NOMO-1 treated with DMSO at 0.1 percent for 48 hours (cell line): Measurements from ENCODE around the gene SPON1.
A peak's percentile ranks its signal among the peaks of the same experiment; 100 is the strongest.
"Not testable (repeated sequence)": the region's sequence is repeated elsewhere in the genome, so short reads cannot be mapped to it uniquely, and the experiment has no call there.

Experiments used
- DNase-seq: peaks from one replicate; lab custom pipeline; 2025; ENCODE audit not compliant: unreplicated experiment; lab: John Stamatoyannopoulos, UW

The SPON1 gene

DNA sequence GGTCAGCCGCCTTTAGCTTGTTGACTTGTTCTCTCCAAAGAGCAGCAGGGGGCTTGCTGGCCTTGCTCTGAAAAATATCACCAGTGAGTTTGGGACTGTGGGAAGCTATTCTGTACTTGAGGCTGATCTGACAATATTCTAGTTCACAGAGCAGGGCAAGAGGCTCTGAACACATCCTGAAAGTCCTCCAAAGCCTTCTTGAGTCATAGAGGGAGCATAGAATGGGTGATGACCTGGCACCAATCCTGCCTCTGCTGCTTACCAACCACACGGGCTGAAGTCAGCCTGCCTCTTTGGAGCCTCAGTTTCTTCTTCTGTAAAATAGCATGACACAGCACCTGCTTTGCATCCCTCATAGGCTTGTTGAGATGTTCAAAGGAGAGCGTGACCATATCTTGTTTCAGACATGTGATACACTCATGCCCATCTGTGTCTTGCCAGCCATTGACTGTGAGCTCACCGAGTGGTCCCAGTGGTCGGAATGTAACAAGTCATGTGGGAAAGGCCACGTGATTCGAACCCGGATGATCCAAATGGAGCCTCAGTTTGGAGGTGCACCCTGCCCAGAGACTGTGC lies 299.8 kb downstream of the SPON1 start:
- no peak for DNase-seq

DNA sequence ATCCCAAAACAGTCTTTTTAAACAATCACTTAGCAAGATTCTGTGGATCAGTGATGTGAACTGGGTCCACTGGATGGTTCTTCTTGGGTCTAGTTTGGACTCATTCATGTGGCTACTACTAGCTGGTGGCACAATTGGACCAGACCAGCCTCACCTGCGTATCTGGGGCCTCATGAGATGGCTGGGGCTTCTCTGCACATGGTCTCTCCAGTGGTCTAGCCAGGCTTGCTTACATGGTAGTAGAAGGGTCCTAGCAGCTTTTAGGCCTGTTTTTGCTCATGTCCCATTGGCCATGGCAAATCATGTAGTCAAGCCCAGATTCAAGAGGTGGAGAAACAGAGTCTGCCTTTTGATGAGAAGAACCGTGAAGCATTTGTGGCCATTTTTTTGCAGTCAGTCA lies 302.4 kb downstream of the SPON1 start:
- no peak for DNase-seq

DNA sequence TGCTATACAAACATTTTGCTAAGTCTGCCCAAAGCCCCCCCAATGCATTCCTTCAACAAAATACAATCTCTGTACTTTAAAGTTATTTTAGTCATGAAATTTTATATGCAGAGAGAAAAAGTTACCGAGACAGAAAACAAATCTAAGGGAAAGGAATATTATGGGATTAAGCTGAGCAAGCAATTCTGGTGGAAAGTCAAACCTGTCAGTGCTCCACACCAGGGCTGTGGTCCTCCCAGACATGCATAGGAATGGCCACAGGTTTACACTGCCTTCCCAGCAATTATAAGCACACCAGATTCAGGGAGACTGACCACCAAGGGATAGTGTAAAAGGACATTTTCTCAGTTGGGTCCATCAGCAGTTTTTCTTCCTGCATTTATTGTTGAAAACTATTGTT lies 304.1 kb downstream of the SPON1 start:
- DNase-seq, result no peak

DNA sequence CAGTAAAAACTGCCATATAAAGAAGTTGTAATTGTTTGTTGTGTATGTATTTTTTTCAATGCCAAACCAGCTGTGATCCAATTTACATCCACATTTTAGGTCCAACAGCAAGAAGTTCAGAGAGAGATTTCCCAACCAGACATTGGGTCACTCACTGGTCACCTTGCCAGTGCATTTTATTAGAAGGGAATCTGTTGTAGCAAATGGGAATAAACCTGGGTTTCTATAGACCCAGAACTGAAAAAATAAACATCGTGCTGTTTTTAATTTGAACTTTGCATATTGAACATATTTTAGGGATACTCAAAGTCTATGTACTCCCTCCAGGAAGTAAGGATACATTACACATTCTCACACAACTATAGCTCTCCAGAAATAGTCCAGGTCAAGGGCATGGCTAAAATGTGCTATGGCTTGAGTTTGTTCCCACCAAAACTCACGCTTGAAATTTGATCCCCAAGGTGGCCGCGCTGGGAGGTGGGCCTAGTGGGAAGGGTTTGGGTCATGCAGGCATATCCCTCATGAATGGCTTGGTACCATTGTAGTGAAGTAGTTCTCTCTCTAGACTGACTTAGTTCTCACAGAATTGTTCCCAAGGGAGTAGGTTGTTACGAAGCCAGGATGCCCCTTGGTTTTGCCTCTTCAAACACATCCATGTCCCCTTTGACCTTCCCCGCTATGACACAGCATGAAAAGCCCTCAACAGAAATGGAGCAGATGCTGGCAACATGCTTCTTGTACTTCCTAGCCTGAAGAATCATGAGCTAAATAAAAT lies 305.5 kb downstream of the SPON1 start:
- DNase-seq, result no peak

DNA sequence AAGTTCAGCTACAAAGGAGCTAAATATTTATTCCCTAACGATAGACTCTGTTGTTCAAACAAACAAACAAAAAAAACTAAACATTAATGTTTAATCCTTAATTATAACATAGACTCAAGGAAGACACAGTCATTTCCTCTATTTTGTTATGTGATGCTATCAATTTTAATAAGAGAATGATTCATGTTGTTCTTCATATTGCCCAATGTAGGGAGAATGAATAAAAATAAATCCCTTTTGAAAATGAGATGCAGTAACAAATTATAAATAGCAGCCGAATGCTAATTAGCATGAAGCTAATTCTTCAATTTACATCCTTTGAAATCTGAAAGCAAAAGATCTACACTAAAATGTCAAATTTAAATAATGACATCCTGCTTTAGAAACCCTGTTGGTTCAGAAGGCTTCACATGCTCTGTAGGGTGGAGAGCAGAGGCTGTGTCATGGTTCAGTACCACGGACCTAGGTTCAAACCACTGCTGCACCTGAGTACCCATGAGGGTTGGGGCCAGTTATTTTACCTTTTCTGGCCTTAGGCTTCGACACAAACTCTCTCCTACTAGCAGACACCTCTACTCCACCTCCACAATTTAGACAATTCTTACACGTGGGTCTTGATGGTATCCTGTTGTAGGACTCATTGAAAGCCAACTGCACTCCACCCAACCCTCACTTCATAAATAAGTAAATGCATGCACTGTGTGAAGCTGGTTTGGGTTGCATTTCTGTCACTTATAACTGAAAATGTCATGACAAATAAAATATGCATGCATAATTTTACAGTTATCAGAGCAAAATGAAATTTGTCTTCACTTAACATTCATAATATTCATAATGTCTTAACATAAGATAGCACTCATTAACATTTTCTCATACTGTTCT lies 307.4 kb downstream of the SPON1 start:
- peak; percentile 50 for DNase-seq

DNA sequence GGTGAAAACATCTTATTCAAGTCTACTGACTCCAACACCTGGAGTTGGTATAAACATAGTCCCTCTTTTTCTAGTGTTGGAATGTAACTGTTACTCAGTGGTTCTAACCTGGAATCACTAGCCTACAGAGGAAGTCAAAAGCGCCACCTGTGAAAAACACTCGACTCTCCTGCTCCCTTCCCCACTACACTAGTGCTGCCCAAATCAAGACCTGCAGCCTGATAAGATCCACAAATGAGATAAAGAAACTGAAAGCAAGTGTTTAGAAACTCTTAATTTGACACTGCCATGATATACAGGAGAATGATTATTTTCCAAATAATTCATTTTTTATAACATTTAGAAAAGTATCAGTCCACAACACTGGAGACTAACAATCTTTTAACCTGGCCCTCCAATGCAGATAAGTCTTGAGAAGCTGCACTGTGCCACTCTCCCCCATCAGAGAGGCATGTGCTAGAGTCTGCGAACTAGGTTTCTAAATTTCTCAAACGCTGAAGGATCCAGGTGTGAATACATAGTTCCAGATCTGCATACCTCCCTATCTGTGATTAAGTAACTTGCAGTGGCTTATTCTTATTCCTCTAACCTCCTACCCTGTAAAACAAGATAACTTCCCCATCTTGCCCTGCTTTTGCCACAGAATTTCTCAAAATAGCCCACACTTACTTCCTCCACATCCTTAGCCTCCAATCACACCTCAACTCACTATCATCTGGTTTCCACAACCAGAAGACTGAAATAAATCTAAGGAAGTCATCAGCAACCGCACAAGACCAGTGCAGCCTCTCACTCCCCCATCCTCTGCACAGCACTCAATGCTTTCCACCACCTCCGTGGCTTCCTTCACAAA lies 308.4 kb downstream of the SPON1 start:
- DNase-seq, result peak; percentile 99

DNA sequence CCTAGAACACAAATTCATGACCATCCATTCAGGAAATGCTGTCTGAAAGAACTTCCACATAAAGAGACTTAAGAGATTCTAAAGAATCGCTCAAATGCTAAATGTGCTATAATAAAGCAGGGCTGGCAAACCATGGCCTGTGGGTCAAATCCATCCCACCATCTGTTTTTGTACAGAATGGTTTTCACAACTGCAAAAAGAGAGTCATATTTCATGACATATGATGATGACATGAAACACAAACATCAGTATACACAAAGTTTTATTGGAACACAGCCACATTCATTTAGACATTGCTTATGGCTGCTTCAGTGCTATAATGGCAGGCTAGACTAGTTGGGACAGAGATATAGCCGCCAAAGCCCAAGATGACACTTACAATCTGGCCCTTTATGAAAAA lies 311.4 kb downstream of the SPON1 start:
- no peak for DNase-seq

DNA sequence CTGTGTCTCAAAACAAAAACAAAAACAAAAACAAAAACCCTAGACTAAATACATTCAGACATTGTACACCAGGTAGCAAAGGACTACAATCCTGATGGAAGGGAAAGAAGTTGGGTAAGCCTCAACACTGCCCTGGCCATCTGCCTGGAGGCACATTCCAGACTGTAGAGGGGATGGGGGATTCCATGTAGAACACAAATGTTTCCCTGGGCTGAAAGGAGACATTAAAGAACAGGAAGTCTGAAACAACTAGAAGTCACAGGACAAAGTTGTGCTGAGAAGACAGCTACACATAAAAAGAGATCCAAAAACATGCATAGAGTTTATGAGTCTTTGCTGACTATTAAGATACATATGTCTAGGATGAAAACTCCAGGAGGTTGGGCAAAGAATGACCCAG lies 312.6 kb downstream of the SPON1 start:
- no peak for DNase-seq

DNA sequence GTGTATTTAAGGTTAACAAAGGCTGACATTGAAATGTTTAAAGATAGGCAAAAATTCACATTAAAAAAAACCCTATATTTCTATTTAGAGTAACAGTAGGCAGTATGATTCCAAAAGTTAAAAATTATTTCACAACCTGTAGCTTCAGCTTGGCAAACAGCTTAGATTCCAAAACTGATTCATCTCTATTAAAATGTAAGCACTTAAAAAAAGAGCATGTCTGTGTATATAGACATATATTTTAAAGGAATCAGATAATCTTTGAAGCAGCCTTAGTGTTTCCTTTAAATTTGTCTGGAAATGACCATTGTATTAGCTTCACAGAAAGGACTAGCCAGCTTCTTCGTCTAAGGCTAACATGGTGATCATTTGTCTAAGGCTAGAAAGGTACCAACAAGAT lies 316.3 kb downstream of the SPON1 start:
- DNase-seq, result not testable (repeated sequence)

DNA sequence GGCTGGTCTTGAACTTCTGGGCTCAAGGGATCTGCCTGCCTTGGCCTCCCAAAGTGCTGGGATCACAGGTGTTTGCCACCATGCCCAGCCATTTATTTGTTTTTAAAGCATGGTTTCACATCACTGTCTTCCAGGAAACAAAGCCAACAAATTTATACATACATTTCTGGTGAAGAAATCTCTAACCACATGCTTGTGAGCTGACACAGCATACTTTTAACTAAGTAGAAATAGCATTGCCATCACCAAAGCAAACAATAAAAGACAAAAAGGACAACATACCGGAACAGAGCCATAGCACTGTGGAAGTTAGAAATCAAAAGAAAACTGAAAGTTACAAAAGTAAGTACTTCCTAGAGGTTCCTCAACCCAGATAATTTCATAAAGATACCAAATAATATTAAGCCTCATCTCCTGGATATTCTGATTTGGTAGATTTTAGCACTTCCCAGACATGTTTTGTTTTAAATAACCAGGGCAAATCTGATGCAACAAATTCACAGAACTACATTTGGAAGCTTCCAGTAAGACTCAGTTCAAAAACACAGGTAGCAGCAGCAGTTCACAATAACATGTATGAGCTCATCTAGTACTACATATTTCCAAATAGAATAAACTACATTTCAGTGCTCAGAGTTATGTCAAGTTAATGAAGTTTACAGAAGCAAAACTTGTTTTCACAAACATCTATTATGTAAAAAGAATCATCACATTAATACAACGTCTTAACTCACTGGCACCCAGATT lies 325.8 kb downstream of the SPON1 start:
- DNase-seq, result peak; percentile 13

DNA sequence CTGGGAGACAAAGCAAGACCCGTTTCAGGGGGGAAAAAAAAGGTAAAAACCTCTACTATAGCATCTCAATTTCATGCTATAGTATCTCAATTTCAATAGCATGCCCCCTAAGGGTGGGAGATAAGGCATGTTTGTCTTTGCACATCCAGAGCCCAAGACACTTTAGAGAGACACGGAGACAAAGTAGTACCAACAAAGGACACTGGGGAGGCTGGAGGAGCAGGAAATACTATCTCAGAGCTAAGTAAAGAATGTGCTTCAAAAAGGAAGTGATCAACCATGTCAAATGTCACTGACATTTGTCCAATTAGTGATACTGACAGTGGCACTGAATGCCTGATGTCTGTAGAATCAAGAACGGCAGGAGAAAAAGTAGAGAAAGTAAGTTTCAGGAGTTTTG lies 327.9 kb downstream of the SPON1 start:
- DNase-seq, result no peak

DNA sequence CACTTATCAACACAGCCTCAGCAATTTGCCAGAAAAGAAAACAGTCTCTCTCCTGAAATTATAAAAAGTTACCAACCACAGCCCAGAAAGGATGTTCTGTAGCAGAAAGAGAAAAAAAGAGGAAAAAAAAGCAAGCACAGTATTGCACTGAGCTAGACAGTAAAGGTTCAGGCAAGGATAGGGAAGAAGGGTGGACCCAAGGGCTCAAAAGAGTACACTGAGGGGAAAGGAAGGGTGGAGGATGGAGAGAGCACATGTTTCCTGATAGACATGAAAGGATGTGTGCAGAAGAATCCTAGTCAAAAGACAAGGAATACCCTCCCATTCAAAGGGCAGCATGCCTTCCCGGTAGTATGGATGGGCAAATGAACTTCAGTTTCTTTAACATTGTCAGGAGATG lies 337.4 kb downstream of the SPON1 start:
- DNase-seq, result no peak

DNA sequence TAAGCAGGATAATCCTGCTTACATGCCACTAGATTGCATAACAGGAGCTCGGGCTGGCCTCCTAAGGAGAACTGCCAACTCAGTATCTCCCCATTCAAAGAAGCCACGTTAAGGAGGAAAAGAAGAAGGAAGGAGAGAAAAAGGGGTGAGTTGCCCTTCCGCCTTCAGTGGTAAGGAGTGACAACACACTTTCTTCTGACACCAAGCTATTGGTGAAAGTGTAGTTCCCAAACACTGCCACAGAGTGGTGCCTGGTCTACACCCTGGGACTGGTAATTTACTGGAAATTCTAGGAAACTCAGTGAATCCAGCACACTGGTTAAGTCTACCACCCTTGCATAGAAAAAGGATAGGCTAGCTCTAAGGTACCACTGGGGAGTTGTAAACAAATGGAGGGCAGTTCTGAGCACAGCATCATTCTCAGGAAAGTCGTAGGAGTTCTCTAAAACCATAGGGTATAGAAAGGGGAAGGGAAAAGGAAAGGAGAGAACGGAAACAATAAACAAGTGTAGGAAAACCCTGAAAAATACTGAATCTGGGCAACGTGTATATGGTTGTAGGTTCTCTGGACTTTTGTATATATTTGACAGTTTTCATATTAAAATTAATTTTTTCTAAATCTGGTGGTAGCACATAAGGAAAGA lies 338.3 kb downstream of the SPON1 start:
- peak; percentile 80 for DNase-seq

DNA sequence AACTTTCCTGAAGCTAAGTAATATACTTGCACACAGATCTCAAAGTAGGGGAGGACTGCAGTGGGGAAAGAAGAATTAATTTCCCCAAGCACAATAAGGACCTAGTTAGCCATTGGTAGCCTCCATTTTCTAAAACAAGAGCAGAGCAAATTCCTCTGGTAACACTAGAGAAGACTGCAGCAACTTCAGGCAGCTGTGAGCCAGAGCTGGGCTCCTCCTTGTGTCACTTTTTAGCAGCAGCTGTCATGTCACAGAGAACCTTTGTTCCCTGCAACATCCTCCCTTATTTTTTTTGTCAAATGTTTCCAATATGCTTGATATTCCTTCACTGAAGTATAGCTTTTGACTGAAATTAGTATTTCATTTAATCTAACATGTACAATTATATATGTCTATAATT lies 342.1 kb downstream of the SPON1 start:
- no peak for DNase-seq

DNA sequence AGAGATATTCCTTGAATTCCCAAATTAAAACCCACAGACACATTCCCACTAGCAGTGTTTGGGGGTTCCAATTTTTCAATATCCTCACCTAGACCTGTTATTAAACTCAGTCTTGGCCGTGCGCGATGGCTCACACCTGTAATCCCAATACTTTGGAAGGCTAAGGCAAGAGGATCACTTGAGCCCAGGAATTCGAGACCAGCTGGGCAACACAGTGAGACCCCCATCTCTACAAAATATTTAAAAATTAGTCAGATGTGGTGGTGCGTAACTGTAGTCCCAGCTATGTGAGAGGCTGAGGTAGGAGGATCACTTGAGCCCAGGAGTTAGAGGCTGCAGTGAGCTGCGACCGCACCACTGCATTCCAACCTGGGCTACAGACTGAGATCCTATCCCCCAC lies 343.1 kb downstream of the SPON1 start:
- no peak for DNase-seq

DNA sequence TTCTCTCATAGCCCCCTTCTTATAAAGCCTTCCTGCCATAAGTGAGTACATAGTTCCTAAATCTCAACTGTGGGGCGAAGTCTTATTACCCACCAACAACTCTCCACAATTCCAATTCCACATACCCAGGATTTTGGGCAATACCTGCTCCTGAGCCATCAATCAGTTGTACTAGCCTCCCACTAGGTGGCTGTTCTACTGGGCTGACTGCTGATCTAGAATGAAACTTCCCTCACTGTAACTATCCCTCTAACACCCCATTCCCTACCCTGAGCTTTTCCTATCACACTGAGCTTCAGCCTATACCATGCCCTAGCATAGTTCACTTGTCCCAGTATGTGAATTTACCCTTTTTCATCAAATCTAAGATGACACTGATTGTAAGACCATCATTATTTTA lies 344.0 kb downstream of the SPON1 start:
- DNase-seq, result no peak

DNA sequence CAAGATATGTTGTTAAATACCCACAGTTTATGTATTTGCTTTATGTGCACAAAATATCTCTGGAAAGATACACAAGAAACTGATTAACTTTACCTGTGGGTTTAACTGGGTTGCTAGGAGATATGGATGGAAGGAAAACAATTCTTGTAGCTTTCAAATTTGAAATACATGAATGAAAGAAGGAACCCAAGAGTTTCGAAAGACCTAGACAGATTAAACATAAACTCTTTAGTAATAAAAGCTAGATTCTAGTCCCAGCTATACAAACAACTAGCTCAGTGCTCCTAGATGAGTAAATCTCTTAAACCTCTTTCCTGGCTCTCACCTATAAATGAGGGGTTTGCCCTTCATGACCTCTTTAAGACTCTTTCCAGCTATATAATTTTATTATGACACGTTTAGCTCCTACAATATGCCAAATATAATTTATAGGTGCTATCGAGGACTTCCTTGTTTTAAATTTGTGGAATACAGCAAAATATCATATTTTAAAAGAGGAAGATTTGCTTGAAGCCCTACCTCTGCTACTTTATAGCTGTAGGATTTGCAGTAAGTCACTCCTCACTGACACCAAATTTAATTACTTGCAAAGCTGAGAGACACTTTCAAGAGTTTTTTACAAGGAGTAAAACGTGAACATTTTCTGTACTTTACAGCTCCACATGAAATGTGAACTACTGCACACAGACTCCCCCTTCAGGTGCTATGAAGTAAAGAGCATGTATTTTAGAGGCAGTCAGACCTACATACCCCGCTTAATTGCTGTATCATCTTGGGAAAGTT lies 345.8 kb downstream of the SPON1 start:
- DNase-seq, result peak; percentile 65

DNA sequence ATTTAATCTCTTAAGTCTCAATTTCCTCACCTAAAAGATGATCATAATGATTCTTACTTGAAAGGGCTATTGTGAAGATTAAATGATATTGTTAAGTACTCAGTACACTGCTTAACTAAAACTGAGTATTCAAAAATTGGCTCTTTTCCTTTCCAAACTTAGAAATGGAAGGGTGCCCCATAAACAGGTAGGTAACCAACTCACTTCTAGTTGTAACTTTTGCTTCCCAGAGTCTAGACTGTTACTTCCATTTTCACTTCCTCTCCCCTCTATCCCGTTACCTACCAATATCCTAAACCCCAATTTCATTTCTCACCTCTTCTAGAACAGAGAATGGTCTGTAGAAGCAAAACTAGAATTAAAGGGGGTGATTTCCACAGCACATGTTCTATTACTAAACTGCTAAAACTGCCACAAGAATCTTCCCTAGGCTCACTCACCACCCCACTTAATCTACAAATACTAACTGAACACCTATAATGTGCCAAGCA lies 346.4 kb downstream of the SPON1 start:
- no peak for DNase-seq
